AG09309 (cell line): ENCODE data around the gene SFXN5.

ENCODE experiments used
- DNase-seq: peaks from one replicate; pipeline ENCODE4 v3.0.0-alpha.2; 2010; ENCODE audit warnings: low read depth
- H3K4me3 ChIP-seq: 2 replicates; pipeline ENCODE4 v1.5.1; 2011; ENCODE audit warnings: mild to moderate bottlenecking, low read depth, low read length, moderate library complexity; ENCODE audit not compliant: control insufficient read depth
- TF ChIP-seq, protein P1 (sequence below): IDR thresholded peaks from 2 replicates; pipeline ENCODE4 v1.5.1; 2011; ENCODE audit warnings: mild to moderate bottlenecking, low read depth, low read length, inconsistent platforms; ENCODE audit not compliant: insufficient read depth, control insufficient read depth; ENCODE audit errors: missing control alignments

Gene SFXN5

GRCh38 chr2:73043276-73043675 is 28.2 kb downstream of the SFXN5 start:
- no peak for DNase-seq
- TF ChIP-seq, protein P1, sequence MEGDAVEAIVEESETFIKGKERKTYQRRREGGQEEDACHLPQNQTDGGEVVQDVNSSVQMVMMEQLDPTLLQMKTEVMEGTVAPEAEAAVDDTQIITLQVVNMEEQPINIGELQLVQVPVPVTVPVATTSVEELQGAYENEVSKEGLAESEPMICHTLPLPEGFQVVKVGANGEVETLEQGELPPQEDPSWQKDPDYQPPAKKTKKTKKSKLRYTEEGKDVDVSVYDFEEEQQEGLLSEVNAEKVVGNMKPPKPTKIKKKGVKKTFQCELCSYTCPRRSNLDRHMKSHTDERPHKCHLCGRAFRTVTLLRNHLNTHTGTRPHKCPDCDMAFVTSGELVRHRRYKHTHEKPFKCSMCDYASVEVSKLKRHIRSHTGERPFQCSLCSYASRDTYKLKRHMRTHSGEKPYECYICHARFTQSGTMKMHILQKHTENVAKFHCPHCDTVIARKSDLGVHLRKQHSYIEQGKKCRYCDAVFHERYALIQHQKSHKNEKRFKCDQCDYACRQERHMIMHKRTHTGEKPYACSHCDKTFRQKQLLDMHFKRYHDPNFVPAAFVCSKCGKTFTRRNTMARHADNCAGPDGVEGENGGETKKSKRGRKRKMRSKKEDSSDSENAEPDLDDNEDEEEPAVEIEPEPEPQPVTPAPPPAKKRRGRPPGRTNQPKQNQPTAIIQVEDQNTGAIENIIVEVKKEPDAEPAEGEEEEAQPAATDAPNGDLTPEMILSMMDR = no peak
- no peak overlapping the region for H3K4me3 ChIP-seq

DNA sequence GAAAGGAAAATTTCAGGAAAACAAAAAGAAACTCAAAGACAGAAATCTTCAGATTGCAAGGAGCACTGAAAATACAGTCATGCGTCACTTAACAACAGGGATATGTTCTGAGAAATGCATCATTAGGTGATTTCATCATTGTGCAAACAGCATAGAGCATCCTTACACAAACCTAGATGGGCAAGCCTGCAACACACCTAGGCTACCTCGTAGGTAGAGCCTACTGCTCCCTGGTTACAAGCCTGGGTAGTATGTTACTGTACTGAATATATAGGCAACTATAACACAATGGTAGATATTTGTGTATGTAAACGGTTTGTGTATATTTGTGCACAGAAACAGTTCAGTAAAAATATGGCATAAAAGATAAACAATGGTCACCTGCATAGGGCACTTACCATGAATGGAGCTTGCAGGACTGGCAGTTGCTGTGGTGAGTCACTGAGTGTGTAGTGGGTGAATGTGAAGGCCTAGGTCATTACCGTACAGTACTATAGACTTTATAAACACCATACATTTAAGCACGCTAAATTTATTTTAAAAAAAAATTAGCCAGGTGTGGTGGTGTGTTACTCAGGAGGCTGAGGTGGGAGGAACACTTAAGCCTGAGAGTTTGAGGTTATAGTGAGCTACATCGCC is 33.4 kb downstream of the SFXN5 start:
- no peak overlapping the region for H3K4me3 ChIP-seq
- TF ChIP-seq, protein P1 = no peak
- no peak for DNase-seq

- TF ChIP-seq, protein P1 = no peak
- DNase-seq = no peak
- no peak overlapping the region for H3K4me3 ChIP-seq
These were observed 34.7 kb downstream of the SFXN5 start for GRCh38 chr2:73036766-73037165.

DNA sequence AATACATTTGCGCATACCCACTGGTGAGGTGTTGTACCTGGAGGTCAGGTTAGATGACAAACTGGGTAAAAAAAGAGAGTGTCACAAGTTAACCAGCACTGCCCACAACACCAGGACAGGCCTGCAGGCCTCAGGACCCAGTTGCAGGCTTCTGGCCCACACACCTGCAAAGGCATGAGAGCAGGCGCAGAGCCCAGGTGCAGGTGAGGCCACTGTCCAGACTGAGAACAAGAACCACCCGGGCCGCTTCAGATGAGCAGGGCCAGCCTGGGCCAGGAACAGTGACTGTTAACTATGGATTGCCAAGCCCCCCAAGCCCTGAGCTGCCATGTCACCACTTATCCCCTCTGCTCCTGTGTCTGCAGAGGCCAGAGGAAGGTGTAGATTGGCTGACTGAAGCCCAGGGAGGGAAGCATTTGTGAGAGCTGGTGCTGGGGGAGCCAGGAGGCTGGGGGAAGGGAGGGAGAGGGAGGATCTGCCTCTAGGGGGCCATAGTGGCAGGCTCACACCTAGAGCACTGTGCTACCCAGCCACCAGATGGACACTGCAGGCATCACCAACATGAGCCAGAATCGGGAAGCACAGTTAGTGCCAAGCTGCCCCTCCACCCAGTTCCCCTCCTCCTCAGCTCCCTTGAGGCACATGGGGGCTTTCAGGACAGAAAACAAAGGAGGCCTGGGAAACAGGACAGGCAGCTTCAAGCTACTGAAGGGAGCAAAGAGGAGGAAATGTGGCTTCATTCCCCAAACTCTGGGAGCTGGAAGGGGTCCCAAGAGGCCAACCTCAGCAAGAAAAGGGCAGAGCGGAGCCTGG is 35.4 kb downstream of the SFXN5 start:
- DNase-seq = no peak
- TF ChIP-seq, protein P1 = no peak
- no peak overlapping the region for H3K4me3 ChIP-seq

DNA sequence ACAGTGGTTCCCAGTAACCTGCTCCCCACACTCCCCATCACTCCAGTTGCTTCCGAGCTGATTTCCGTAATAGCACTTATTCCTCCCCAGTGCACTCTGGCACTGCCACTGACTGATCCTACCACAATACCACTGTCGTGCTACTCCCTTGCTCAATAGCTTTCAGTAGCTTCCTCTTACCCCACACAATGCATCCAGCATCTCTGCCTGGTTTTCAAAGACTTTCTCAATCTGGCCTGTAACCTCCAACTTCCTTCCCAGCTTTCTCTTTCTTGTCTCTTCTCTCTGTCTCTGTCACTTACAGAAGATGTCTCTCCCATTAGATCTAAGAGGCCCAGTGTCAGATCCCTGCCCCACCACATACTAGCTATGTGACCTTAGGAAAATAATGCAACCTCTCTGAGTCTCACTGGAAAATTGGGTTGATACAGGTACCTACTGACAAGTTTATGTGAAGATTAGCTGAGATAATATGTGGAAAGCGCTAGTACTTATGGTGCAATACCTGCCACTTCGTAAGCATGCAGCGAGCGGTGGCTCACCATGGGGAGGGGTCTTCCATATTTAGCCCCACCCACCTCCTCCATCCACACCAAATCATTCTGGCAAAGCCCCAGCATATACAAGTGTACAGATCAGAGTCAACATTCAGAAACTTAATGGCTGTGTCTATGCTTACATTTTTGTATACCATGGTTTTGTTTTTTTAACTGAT is 36.7 kb downstream of the SFXN5 start:
- no peak for DNase-seq
- H3K4me3 ChIP-seq = no peak overlapping the region
- TF ChIP-seq, protein P1 = no peak

DNA sequence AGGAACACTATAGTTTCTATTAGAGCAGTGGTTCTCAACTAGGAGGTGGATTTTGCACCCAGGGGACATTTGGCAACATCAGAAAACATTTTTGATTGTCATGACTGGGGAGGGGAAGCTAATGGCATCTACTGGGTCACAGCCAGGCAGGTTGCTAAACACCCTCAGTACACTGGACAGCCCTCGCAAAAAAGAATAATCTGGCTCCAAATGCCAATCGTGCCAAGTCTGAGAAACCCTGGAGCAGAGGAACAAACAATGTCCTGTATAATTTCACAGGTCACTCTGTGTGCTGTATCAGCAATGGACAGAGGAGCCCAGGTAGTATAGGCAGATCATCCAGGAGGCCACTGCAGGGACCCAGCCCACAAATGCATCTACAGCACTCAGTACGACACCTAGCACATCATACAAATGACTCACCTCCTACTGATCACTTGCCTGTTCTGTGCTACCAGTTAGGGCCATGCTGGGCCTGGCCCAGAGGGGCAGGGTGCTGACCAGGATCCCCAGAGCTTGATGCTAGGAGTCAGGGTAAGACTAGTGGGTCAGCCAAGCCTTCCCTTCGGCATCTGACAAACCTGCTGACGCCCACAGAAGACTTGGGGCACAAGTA is 37.6 kb downstream of the SFXN5 start:
- TF ChIP-seq, protein P1 = no peak
- no peak overlapping the region for H3K4me3 ChIP-seq
- DNase-seq = no peak
